SK-N-SH (cell line): ENCODE results near the gene LIME1. TPM values are rescaled to one million over a fixed set of nuclear protein-coding genes. Genes with fewer than 3 reads are reported as not detected.

Experiments used
- CTCF ChIA-PET: fragments of 300-600, 350-600 bp; formaldehyde crosslinking; extraction: SDS; loops from one replicate; lab custom pipeline; 2021; lab: Yijun Ruan, JAX
- POLR2A ChIA-PET: fragments of 350-600 bp; sonication (Branson Sonifier 250); formaldehyde crosslinking; extraction: SDS; loops from one replicate; lab custom pipeline; 2020; ENCODE audit warnings: antibody characterized with exemption, inconsistent platforms; lab: Yijun Ruan, JAX
- DNase-seq: peaks from one replicate; pipeline ENCODE4 v3.0.0; 2012
- H2AFZ ChIP-seq: fragments of 200-600 bp; sonication (generic); 2 replicates; pipeline ENCODE4 v1.8.1; 2016; ENCODE audit warnings: antibody characterized with exemption, mild to moderate bottlenecking, low read depth
- H3F3A ChIP-seq: fragments of 200-600 bp; sonication (generic); replicated peaks from 2 replicates; pipeline ENCODE3; 2016; ENCODE audit warnings: antibody characterized with exemption, mild to moderate bottlenecking; ENCODE audit not compliant: insufficient read depth
- H3K27ac ChIP-seq, 2 experiments: fragments of 200-500 bp in 1 of 2; fragments of 200-600 bp in 1 of 2; sonication (Bioruptor generic) in 1 of 2; sonication (generic), shearing (Covaris generic) in 1 of 2; 2 replicates each; pipeline versions ENCODE4 v1.5.1 to v1.6.1; 2014 to 2016; ENCODE audit warnings: low read depth in 2 of 2, inconsistent platforms in 1 of 2, low read length in 1 of 2, mild to moderate bottlenecking in 1 of 2, mixed read lengths in 1 of 2
- H3K27me3 ChIP-seq: fragments of 200-600 bp; sonication (generic), shearing (Covaris generic); 2 replicates; pipeline ENCODE4 v1.6.1; 2016; ENCODE audit warnings: mixed run types; ENCODE audit not compliant: insufficient read depth
- H3K36me3 ChIP-seq, 2 experiments: fragments of 200-500 bp in 1 of 2; fragments of 200-600 bp in 1 of 2; sonication (Bioruptor generic) in 1 of 2; sonication (generic) in 1 of 2; replicated peaks in 1 of 2; 2 replicates each; pipeline versions ENCODE3 to v1.5.1; 2014 to 2016; ENCODE audit warnings: low read length in 1 of 2, mild to moderate bottlenecking in 1 of 2; ENCODE audit not compliant: insufficient read depth in 2 of 2, control insufficient read depth in 1 of 2
- H3K4me1 ChIP-seq, 2 experiments: fragments of 200-500 bp in 1 of 2; fragments of 200-600 bp in 1 of 2; sonication (Bioruptor generic) in 1 of 2; sonication (generic), shearing (Covaris generic) in 1 of 2; 2 replicates each; pipeline versions ENCODE4 v1.5.1 to v1.6.1; 2014 to 2016; ENCODE audit warnings: low read depth in 1 of 2, low read length in 1 of 2, mixed run types in 1 of 2; ENCODE audit not compliant: insufficient read depth in 2 of 2, control insufficient read depth in 1 of 2
- H3K4me2 ChIP-seq: fragments of 200-600 bp; sonication (generic), shearing (Covaris generic); 2 replicates; pipeline ENCODE4 v1.6.1; 2017; ENCODE audit warnings: mixed run types
- H3K4me3 ChIP-seq, 2 experiments: fragments of 200-500 bp in 1 of 2; fragments of 200-600 bp in 1 of 2; sonication (Bioruptor generic) in 1 of 2; sonication (generic), shearing (Covaris generic) in 1 of 2; 2 replicates each; pipeline versions ENCODE4 v1.5.1 to v1.8.1; 2014 to 2016; ENCODE audit warnings: low read depth in 2 of 2, inconsistent platforms in 1 of 2, low read length in 1 of 2, mild to moderate bottlenecking in 1 of 2, mixed read lengths in 1 of 2, moderate library complexity in 1 of 2
- H3K79me2 ChIP-seq: fragments of 200-600 bp; sonication (generic); 2 replicates; pipeline ENCODE4 v1.8.1; 2017; ENCODE audit warnings: mild to moderate bottlenecking; ENCODE audit not compliant: insufficient read depth
- H3K9ac ChIP-seq: fragments of 200-600 bp; sonication (generic); 2 replicates; pipeline ENCODE4 v1.6.1; 2017; ENCODE audit warnings: mixed run types
- H3K9me2 ChIP-seq: fragments of 200-600 bp; sonication (generic); 2 replicates; pipeline ENCODE4 v1.6.1; 2017; ENCODE audit warnings: mixed run types
- H3K9me3 ChIP-seq: fragments of 200-600 bp; sonication (generic); 2 replicates; pipeline ENCODE4 v1.6.1; 2017; ENCODE audit warnings: mixed run types, mild to moderate bottlenecking, moderate library complexity
- H4K20me1 ChIP-seq: fragments of 200-600 bp; sonication (generic); 2 replicates; pipeline ENCODE4 v1.6.1; 2017; ENCODE audit warnings: mild to moderate bottlenecking, mixed run types; ENCODE audit not compliant: insufficient read depth
- ELF1 ChIP-seq: IDR thresholded peaks from 2 replicates; pipeline ENCODE4 v1.4.0; 2012
- EP300 ChIP-seq, 2 experiments: IDR thresholded peaks; 2 replicates each; pipeline versions ENCODE4 v1.4.0 to v1.6.1; 2012; ENCODE audit warnings: borderline replicate concordance in 1 of 2, low read depth in 1 of 2, low read length in 1 of 2
- FOSL2 ChIP-seq: IDR thresholded peaks from 2 replicates; pipeline ENCODE4 v1.4.0; 2012; ENCODE audit warnings: low read depth, mild to moderate bottlenecking, moderate library complexity, borderline replicate concordance
- FOXM1 ChIP-seq: IDR thresholded peaks from 2 replicates; pipeline ENCODE4 v1.4.0; 2012; ENCODE audit warnings: low read depth, mild to moderate bottlenecking
- GABPA ChIP-seq: IDR thresholded peaks from 2 replicates; pipeline ENCODE4 v1.4.0; 2012; ENCODE audit warnings: low read depth, mild to moderate bottlenecking
- GATA2 ChIP-seq: sonication (generic); formaldehyde crosslinking; IDR thresholded peaks from 2 replicates; pipeline ENCODE4 v1.5.0; 2020; ENCODE audit warnings: mild to moderate bottlenecking, missing genetic modification reagents
- MEF2A ChIP-seq: IDR thresholded peaks from 2 replicates; pipeline ENCODE4 v1.4.0; 2012; ENCODE audit warnings: low read depth, borderline replicate concordance
- MXI1 ChIP-seq: IDR thresholded peaks from 2 replicates; pipeline ENCODE4 v1.6.1; 2012; ENCODE audit warnings: mild to moderate bottlenecking, low read depth, low read length, improper control_type of control experiment
- POLR2AphosphoS5 ChIP-seq: IDR thresholded peaks from 2 replicates; pipeline ENCODE4 v1.6.1; 2012; ENCODE audit warnings: low read depth, low read length
- RCOR1 ChIP-seq: fragments of 150-350 bp; IDR thresholded peaks from 2 replicates; pipeline ENCODE4 v1.6.1; 2017; ENCODE audit warnings: antibody characterized with exemption, low read length
- RFX5 ChIP-seq: IDR thresholded peaks from 2 replicates; pipeline ENCODE4 v1.6.1; 2012; ENCODE audit warnings: mild to moderate bottlenecking, improper control_type of control experiment, low read length
- RXRA ChIP-seq: IDR thresholded peaks from 2 replicates; pipeline ENCODE4 v1.4.0; 2012; ENCODE audit warnings: low read depth, mild to moderate bottlenecking, borderline replicate concordance
- SMC3 ChIP-seq: IDR thresholded peaks from 2 replicates; pipeline ENCODE4 v1.6.1; 2012; ENCODE audit warnings: low read depth, low read length, improper control_type of control experiment
- TAF1 ChIP-seq: IDR thresholded peaks from 2 replicates; pipeline ENCODE4 v1.6.1; 2012; ENCODE audit warnings: low read depth, mild to moderate bottlenecking, low read length, moderate library complexity, borderline replicate concordance
- TEAD4 ChIP-seq: IDR thresholded peaks from 2 replicates; pipeline ENCODE4 v1.4.0; 2012; ENCODE audit warnings: mild to moderate bottlenecking, borderline replicate concordance; ENCODE audit not compliant: insufficient read depth
- WGBS: methylation state at CpG from one replicate; pipeline ENCODE4 v1.1.6; 2017; ENCODE audit warnings: low lambda C conversion rate; 5-methylcytosine and 5-hydroxymethylcytosine counted together
- polyA plus RNA-seq, 3 experiments: library from polyadenylated mRNA; depleted of rRNA; stranded (reverse); fragments of >200 nt; gene quantifications; 2 replicates each; pipeline ENCODE4 v1.2.3, GENCODE V29; 2012
- TF ChIP-seq, protein P1 (sequence below): IDR thresholded peaks from 2 replicates; pipeline ENCODE4; 2012
- TF ChIP-seq, protein P2 (sequence below): fragments of 150-350 bp; IDR thresholded peaks from 2 replicates; pipeline ENCODE4 v1.6.1; 2017; ENCODE audit warnings: antibody characterized with exemption, low read length, low read depth, borderline replicate concordance
- TF ChIP-seq, protein P3 (sequence below): IDR thresholded peaks from 2 replicates; pipeline ENCODE4 v1.6.1; 2012; ENCODE audit warnings: mild to moderate bottlenecking, low read depth, low read length, moderate library complexity

The LIME1 gene
- polyA plus RNA-seq, 1 of the 3 experiments (the other 2 are of a cell fraction) = 10.9 TPM

DNA sequence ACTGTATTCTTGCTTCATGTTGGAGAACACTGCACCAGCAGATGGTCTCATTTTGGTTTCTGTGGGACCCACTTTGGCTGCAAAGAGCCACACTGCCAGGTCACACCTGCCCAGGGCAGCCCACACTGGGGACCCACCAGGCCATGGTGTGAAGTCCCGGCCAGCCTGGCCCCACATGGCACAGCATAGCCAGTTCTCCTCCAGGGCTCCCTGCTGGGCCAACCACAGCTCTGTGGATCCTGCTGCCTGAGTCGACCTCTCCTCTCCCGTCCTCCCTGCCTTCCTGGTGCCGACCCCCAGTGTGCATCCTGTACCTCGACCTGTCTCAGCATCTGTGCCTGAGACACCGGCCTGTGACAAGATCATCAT is 31.7 kb upstream of the LIME1 start (continued):
- TF ChIP-seq, protein P1, sequence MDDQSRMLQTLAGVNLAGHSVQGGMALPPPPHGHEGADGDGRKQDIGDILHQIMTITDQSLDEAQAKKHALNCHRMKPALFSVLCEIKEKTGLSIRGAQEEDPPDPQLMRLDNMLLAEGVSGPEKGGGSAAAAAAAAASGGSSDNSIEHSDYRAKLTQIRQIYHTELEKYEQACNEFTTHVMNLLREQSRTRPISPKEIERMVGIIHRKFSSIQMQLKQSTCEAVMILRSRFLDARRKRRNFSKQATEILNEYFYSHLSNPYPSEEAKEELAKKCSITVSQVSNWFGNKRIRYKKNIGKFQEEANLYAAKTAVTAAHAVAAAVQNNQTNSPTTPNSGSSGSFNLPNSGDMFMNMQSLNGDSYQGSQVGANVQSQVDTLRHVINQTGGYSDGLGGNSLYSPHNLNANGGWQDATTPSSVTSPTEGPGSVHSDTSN = no peak
- no peak for TF ChIP-seq TEAD4
- TF ChIP-seq GABPA = no peak

DNA sequence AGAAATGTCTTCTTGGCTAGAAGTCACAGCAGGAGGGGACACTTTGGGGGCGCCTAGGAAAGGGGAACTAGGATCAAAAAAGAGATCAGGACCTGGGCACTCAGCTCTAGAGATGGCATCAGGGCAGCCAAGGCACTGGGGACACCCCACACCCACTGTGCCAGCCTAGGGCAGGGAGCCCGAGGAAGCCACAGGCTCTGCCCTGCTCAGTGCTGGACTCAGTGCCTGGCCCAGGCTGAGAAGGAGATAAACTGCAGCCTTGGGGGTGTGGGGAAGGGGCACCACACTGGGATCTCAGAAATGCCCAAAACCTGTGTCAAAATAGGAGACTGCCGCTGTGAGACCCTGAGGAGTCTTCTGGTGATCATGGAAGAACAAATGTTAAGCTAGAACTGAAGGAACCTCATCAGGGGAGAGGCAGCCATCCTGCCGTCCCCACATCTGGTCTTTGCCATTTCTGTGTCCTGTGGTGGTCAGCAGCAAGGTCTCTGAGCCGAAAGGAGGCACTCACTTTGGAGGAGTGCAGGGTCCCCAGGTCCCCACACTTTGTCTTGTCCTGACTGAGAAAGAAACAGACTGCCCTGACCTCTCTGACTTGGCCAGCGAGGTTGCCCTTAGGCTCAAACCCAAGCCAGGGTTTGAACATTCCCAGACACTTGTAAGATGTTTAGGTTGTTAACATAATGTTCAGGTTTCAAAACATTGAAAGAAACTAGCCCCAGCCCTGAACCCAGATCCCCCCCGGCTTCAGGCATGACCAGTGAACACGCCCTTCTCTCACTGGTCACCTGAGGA is 31.0 kb upstream of the LIME1 start:
- no peaks in the 10 kb centered on the region for H3K9me3 ChIP-seq
- CTCF ChIA-PET = interaction anchor here (1.1 to 1.8 kb wide), 2 partner anchors 34 to 268 kb away, joined by 4 read pairs; partner anchors contain the start of gene SLC2A4RG
- TF ChIP-seq ELF1 (no peak), FOSL2 (no peak), TAF1 (no peak), RXRA (no peak), MEF2A (no peak), RCOR1 (no peak), MXI1 (no peak), GABPA (no peak), SMC3 (no peak), FOXM1 (no peak), EP300 (IDR thresholded peaks at IDR 0.05; ENCODE audit: borderline replicate concordance in 1 of 2, low read depth in 1 of 2, low read length in 1 of 2) (no peak), POLR2AphosphoS5 (no peak), GATA2 (CRISPR knock-in tag) (no peak), RFX5 (no peak)
- TF ChIP-seq, protein P1 = no peak
- TF ChIP-seq, protein P2, sequence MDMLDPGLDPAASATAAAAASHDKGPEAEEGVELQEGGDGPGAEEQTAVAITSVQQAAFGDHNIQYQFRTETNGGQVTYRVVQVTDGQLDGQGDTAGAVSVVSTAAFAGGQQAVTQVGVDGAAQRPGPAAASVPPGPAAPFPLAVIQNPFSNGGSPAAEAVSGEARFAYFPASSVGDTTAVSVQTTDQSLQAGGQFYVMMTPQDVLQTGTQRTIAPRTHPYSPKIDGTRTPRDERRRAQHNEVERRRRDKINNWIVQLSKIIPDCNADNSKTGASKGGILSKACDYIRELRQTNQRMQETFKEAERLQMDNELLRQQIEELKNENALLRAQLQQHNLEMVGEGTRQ = no peak
- TF ChIP-seq, protein P3, sequence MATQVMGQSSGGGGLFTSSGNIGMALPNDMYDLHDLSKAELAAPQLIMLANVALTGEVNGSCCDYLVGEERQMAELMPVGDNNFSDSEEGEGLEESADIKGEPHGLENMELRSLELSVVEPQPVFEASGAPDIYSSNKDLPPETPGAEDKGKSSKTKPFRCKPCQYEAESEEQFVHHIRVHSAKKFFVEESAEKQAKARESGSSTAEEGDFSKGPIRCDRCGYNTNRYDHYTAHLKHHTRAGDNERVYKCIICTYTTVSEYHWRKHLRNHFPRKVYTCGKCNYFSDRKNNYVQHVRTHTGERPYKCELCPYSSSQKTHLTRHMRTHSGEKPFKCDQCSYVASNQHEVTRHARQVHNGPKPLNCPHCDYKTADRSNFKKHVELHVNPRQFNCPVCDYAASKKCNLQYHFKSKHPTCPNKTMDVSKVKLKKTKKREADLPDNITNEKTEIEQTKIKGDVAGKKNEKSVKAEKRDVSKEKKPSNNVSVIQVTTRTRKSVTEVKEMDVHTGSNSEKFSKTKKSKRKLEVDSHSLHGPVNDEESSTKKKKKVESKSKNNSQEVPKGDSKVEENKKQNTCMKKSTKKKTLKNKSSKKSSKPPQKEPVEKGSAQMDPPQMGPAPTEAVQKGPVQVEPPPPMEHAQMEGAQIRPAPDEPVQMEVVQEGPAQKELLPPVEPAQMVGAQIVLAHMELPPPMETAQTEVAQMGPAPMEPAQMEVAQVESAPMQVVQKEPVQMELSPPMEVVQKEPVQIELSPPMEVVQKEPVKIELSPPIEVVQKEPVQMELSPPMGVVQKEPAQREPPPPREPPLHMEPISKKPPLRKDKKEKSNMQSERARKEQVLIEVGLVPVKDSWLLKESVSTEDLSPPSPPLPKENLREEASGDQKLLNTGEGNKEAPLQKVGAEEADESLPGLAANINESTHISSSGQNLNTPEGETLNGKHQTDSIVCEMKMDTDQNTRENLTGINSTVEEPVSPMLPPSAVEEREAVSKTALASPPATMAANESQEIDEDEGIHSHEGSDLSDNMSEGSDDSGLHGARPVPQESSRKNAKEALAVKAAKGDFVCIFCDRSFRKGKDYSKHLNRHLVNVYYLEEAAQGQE = no peak
- TF ChIP-seq, all 33 proteins: peak for 0
- Histone ChIP-seq H3K79me2 (peaks cover 56% of the 10 kb centered on the region), H3K36me3 (peaks cover 29 to 30% of the 10 kb centered on the region in 2 experiments), H3K9ac (peak overlapping the region; percentile 89; the same call in 1 of the 2 replicates), H3F3A (peaks cover under 1% of the 10 kb centered on the region), H3K4me2 (no peak overlapping the region), H3K9me2 (no peaks in the 10 kb centered on the region), H3K27me3 (no peaks in the 10 kb centered on the region), H2AFZ (no peak overlapping the region), H4K20me1 (no peaks in the 10 kb centered on the region), H3K4me1 (peaks cover 0 to 30% of the 10 kb centered on the region in 2 experiments; a peak in 1 of 4 replicates), H3K27ac (no peak overlapping the region), H3K4me3 (no peak overlapping the region)
- DNase-seq = no peak
- 83% methylated on average over 8 of the region's 8 CpGs for WGBS
- POLR2A ChIA-PET = no interaction called here
